Hindlimb muscle (tissue), 1 donor: Measurements from ENCODE around the gene UBALD1. TPM values are rescaled to one million over a fixed set of nuclear protein-coding genes. Genes with fewer than 3 reads are reported as not detected.

Experiments
- polyA plus RNA-seq: library from polyadenylated mRNA; unstranded; fragments of 120-200 nt; gene quantifications from one replicate; pipeline ENCODE4 v1.2.1, GENCODE V29; 2013; ENCODE audit not compliant: insufficient read length

The UBALD1 gene
- polyA plus RNA-seq, 1 donor, result 25.1 TPM

Other genes starting within 250 kb of the UBALD1 start
- gene VASN, start 243.0 kb downstream of the UBALD1 start, polyA plus RNA-seq, result 12.6 TPM
- 26.1 TPM for gene CORO7, start 198.3 kb downstream of the UBALD1 start, polyA plus RNA-seq
- gene DNAJA3, start 189.0 kb downstream of the UBALD1 start, polyA plus RNA-seq, result 34.9 TPM
- gene NMRAL1, start 140.3 kb downstream of the UBALD1 start, polyA plus RNA-seq, result 16.0 TPM
- 37.9 TPM for gene HMOX2, start 138.5 kb downstream of the UBALD1 start, polyA plus RNA-seq
- gene CDIP1, start 76.1 kb downstream of the UBALD1 start, polyA plus RNA-seq, result 42.8 TPM
- gene C16orf96, start 58.5 kb downstream of the UBALD1 start, polyA plus RNA-seq, result 1.1 TPM
- 46.0 TPM for gene MGRN1, start 9.9 kb upstream of the UBALD1 start, polyA plus RNA-seq
- gene NUDT16L1, start 78.7 kb upstream of the UBALD1 start, polyA plus RNA-seq, result 29.2 TPM
- 16.6 TPM for gene ANKS3, start 119.4 kb upstream of the UBALD1 start, polyA plus RNA-seq
- gene DNAAF8, start 119.6 kb upstream of the UBALD1 start, polyA plus RNA-seq, result 1.1 TPM
- gene ZNF500, start 152.3 kb upstream of the UBALD1 start, polyA plus RNA-seq, result 13.9 TPM
- not detected for gene SEPTIN12, start 173.5 kb upstream of the UBALD1 start, polyA plus RNA-seq
- gene SMIM22, start 180.5 kb upstream of the UBALD1 start, polyA plus RNA-seq, result not detected
- gene ROGDI, start 187.7 kb upstream of the UBALD1 start, polyA plus RNA-seq, result 15.7 TPM
- gene GLYR1, start 232.4 kb upstream of the UBALD1 start, polyA plus RNA-seq, result 54.5 TPM
- gene UBN1, start 232.6 kb upstream of the UBALD1 start, polyA plus RNA-seq, result 19.0 TPM